ENCODE data around the gene HES5.
"Not testable (repeated sequence)": the region's sequence is repeated elsewhere in the genome, so short reads cannot be mapped to it uniquely, and the experiment has no call there.

Gene HES5

GRCh38 chr1:2529784-2530512 is at the start of gene HES5:
HES5 (minus strand) TSS chr1:2530263; CDS start chr1:2530164, 99 bp downstream.
- in situ Hi-C loops (cut with MboI; ENCODE audit: low sequenced_read_pairs): loop anchor here (25.0 kb wide), 1 partner anchor 343 kb away; the partner anchor contains the start of gene FAAP20

- in situ Hi-C loops (cut with MboI; ENCODE audit: low sequenced_read_pairs): no loop called here
Measured at GRCh38 chr1:2578758-2579118, 48.7 kb upstream of the HES5 start.

- in situ Hi-C loops (cut with MboI; ENCODE audit: low sequenced_read_pairs): not testable (repeated sequence)
Measured at GRCh38 chr1:2577565-2578075, 47.6 kb upstream of the HES5 start.

- in situ Hi-C loops (cut with MboI; ENCODE audit: low sequenced_read_pairs): no loop called here
Measured at GRCh38 chr1:2575801-2576663, 46.0 kb upstream of the HES5 start.

GRCh38 chr1:2574350-2574749 is 44.3 kb upstream of the HES5 start:
- in situ Hi-C loops (cut with MboI; ENCODE audit: low sequenced_read_pairs): no loop called here

- in situ Hi-C loops (cut with MboI; ENCODE audit: low sequenced_read_pairs): no loop called here
Measured at GRCh38 chr1:2573250-2573920, 43.3 kb upstream of the HES5 start.

GRCh38 chr1:2571348-2571747 is 41.3 kb upstream of the HES5 start:
- in situ Hi-C loops (cut with MboI; ENCODE audit: low sequenced_read_pairs): no loop called here

- in situ Hi-C loops (cut with MboI; ENCODE audit: low sequenced_read_pairs): no loop called here
Measured at GRCh38 chr1:2570332-2570731, 40.3 kb upstream of the HES5 start.

GRCh38 chr1:2569703-2570102 is 39.6 kb upstream of the HES5 start:
- in situ Hi-C loops (cut with MboI; ENCODE audit: low sequenced_read_pairs): not testable (repeated sequence)

GRCh38 chr1:2569060-2569459 is 39.0 kb upstream of the HES5 start:
- in situ Hi-C loops (cut with MboI; ENCODE audit: low sequenced_read_pairs): no loop called here

- in situ Hi-C loops (cut with MboI; ENCODE audit: low sequenced_read_pairs): not testable (repeated sequence)
Measured at GRCh38 chr1:2568187-2568816, 38.2 kb upstream of the HES5 start.

- in situ Hi-C loops (cut with MboI; ENCODE audit: low sequenced_read_pairs): no loop called here
Measured at GRCh38 chr1:2567083-2567679, 37.1 kb upstream of the HES5 start.

GRCh38 chr1:2566101-2567045 is 36.3 kb upstream of the HES5 start:
- in situ Hi-C loops (cut with MboI; ENCODE audit: low sequenced_read_pairs): no loop called here

- in situ Hi-C loops (cut with MboI; ENCODE audit: low sequenced_read_pairs): no loop called here
Measured at GRCh38 chr1:2564815-2565374, 34.8 kb upstream of the HES5 start.

- in situ Hi-C loops (cut with MboI; ENCODE audit: low sequenced_read_pairs): no loop called here
Measured at GRCh38 chr1:2564006-2564814, 34.1 kb upstream of the HES5 start.

- in situ Hi-C loops (cut with MboI; ENCODE audit: low sequenced_read_pairs): no loop called here
Measured at GRCh38 chr1:2563205-2563604, 33.1 kb upstream of the HES5 start.

GRCh38 chr1:2561898-2562895 is 32.1 kb upstream of the HES5 start:
- in situ Hi-C loops (cut with MboI; ENCODE audit: low sequenced_read_pairs): no loop called here

All from HL-60/S4 treated with phorbol 12-myristate 13-acetate at 8.2 ng/mL for 4 days and 3 days (cell line).